Inflammatory macrophage treated with lipopolysaccharide for 4 hours (primary cell): ENCODE measurements around the gene KRT37.
"Not testable (repeated sequence)": the region's sequence is repeated elsewhere in the genome, so short reads cannot be mapped to it uniquely, and the experiment has no call there.

Experiments used
- DNase-seq: peaks from one replicate; pipeline ENCODE4 v3.0.0-alpha.2; 2020

Gene KRT37

DNA sequence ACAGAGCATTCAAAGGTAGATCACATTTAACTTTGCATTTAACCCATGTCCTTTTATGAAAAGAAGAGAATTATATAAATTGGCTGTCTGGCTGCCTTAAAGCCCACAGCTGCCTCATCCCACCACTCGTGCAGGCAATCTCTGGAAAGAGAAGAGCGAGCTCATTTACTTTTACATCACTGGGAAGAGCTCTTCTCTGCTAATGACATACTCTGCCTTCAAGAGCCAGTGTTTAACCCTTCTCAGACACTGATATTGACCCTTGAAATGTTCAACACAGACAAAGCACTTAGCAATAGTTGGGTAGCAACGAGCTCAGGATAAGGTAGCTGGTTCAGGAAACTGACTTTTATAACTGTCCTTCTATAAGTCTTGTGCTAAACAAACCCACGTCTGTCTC, 9.6 kb upstream of the KRT37 start:
- no peak for DNase-seq

DNA sequence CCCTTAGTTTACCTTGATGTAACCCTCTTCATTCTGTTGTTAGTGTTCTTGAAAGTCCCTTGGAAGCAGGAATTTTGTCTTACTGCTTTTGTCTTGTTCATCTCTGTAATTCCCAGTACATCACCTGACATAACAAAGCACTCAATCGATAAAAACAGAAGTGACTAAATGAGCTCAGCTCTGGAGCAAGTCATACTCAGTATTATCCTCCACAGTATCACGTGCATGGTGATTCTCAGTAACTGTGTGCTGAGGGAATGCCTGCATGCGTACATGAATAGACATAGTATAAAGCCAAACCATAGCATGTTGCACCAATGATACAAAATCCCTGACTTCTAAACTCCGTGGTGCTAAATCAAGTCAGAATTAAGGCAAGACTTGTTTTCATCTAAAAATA, 9.2 kb upstream of the KRT37 start:
- DNase-seq, result no peak

DNA sequence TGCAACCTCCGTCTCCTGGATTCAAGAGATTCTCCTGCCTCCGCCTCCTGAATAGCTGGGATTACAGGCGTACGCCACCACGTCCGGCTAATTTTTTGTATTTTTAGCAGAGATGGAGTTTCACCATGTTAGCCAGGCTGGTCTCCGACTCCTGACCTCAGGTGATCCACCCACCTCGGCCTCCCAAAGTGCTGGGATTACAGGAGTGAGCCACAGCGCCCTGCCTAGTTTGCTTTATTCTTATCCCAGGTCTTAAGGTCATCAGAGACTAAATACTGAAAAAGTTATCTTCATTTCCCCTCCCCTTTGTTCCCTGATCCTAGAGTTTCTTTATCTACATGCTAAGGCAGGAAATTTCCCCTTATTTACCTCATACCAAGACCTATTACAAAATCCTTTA, 6.0 kb upstream of the KRT37 start:
- DNase-seq, result not testable (repeated sequence)

DNA sequence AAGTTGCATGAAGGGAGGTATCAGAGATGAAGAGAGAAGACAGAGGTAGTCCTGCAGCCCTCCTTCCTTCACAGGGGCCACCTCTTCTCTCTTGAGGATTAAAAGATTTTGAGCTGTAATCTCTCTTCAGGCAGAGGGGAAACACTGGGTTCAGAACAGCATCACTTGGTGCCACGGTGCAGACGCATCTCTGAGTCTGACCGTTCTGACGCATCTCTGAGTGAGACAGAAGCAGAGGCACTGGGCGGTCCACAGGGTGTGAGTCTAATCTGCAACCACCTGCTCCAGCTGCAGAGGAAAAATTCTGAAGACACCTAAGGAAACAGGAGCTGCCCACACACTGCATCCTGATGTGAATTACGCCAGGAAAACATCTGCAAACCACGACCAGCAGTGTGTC, 5.3 kb upstream of the KRT37 start:
- DNase-seq, result no peak

DNA sequence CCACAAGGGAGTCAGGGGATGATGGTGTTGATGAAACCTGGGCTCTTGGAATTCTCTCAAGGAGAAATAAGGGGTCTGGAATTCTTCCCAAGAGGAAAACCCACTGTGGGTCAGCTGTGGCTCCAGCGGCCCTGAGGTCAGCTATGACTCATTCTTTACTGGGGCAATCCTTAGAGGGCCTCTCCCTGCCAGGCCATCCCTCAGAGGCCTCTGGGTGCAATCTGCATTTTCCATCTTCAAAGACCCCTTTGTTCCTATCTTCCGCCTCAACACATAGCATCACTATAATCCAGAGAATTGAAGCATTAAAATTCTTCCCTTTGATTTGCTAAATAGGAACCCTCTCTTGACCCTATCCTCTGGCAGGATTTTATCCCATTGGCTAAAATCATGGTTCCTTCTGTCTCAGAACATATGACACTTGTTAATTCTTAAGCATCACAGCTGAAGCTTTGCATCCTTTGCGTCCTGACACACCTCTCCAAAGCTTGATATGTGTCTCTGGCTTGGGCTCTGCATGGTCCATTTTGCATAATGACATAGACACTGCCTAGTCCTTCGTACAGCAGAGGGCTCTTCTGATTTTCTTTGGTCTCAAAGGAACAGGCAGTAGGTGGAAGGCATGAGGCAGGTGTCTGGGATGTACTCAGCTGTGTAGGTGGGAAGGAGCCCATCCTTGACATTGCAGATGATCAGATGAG, 4.4 kb upstream of the KRT37 start:
- DNase-seq, result no peak

DNA sequence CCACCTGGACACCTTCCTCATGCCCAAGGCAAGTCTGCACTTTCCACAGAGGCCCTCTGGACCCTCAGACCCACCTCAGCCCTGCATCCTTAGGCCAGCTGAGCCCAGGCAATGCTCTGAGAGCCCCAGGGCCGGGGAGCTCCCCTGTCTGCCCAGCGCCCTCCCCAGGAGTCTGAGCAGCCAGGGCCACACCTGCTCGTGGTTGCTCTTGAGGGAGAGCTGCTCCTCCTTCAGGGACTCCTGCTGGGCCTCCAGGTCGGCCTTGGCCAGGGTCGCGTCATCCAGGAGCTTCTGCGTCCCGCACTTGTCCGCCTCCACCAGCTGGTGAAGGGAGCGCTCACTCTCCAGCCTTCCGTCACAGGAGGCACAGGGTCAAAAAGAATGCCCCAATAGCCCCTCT, 1.8 kb downstream of the KRT37 start:
- DNase-seq, result not testable (repeated sequence)

DNA sequence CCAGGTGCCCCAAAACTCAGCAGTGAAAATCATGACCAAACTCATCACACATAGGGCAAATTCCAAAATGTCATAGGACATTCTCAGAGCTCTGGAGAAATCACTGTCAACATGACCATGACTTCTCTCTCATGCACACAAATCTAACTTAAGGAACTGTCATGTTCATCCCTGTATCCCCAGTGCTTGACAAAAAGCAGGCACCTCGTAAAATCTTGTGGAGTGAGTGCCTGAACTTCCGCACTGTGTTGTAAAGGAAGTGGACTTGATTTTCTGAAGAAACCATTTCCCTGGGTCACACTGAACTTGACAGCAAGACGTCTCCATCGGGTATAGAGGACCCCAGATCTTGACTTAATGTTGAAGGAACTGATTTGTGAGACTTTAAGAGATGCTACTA, 2.8 kb downstream of the KRT37 start:
- DNase-seq, result no peak

DNA sequence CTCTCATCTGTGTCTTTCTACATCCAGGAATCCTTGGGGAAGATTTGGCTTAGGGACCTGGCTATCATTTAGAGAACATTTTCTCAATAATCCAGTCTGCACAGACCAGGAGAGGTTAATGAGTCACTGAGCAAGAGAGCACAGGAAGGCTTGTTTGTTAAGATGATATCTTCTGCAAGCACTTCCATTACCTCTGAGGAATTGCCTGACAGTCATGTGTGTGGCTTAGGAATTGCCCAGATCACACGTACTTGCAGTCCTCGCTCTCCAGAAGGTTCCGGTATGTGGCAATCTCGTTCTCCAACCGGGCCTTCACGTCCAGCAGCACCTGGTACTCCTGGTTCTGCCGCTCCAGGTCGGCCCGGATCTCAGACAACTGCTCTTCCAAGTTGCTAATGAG, 3.3 kb downstream of the KRT37 start:
- no peak for DNase-seq

DNA sequence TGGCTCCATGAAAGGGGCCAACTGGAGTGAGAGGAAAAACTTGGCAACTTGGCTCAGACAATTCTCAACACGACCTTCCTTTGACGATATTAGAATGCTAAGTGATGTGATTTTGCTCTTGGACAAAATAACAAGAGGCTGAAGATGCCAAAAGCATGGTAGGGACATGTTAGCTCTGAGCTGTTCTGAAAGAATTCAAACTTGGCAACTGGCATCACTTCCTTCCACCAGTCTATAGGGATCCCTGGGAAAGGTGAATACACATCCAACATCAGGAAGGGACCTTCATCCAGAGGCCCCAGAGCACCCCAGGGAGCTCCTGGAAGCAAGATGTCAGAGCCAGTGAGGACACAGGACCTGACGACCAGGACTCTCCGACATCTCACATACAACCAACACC, 4.3 kb downstream of the KRT37 start:
- DNase-seq, result no peak

DNA sequence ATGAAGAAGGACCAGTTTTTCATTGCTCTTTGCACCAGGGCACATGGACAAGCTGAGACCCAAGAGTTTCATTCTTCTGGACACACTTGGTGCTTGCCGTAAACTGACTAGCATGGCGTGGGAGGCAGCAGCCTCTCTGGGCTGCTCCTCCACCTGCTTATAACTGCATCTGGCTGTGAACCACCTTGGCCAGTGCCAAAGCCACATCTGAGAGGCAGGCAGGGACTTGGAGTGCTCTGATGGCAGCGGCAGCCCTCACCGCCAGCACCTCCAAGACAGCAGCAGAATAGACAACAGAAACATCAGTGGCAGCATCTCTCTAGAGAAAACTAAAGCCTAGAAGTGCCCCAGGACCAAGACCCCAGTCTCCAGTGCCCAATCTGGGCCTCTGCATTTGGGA, 4.7 kb downstream of the KRT37 start:
- no peak for DNase-seq

DNA sequence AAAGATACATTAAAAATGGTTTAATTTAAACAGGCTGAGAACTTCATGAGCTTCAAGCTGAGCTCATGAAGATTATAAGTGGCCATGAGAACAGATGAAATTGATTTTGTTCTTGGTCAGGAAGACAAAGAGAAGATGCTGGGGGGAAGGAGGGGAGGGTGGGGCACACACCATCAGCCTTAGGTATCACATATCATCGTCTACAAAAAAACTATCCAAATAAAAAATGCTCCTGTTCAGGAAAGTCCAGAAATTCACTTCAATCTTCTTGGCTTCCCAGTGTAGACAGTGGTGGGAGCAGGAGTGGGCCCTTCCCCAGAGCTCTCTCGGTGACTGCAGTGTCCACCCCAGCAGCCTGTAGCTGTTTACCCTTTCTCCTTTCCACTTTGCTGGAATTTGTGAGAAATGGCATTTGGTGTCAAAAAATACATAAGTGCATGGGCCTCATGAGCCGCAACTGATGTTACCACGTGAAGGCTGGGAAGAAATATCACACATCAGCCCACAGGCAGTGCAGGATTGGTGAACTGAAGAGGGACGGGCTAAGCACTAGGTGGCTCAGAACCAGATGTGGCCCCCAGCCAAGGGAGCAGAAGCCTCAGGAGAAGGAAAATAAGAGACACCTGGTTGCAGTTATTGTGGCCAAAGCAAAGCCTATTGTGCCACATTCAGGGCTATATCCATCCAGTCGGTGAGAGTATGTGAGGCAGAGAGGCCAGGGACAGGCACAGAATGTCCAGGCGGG, 6.1 kb downstream of the KRT37 start:
- no peak for DNase-seq

DNA sequence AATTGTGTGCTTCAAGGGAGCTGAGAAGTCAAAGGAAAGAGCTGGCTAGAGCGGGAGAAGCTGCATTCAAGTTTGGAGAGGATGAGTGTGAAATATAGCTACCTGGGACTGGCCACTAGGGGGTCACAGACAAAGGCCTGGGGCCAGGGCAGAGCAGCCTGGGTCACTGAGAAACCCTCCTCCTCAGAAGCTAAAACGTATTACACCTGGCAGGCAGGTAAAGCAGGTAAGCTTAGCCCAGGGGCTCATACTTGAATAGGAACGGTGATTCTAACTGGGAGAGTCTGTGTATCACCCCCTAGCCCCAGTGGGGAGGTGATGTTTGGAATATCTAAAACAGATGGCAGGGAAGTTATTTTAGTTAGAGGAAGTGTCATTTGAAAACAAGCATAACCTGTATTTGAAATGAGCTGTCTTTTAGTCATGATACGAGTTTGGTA, 6.8 kb downstream of the KRT37 start:
- DNase-seq, result no peak

DNA sequence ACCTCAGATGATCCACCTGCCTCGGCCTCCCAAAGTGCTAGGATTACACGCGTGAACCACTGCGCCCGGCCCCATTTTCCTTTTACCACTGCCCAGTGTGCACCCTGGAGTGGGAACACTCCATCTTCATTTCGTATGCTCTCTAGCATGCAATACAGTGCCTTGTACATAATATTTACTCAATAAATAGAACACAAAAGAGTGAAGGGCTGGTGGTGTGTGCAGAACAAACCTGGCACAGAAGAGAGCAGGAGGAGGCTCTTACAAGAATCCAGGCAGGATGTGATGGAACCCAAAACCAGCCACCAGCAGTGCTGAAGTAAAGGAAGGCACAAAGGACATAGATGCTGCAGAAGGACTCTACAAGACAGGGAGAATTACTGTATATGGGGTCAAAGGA, 7.3 kb downstream of the KRT37 start:
- no peak for DNase-seq

DNA sequence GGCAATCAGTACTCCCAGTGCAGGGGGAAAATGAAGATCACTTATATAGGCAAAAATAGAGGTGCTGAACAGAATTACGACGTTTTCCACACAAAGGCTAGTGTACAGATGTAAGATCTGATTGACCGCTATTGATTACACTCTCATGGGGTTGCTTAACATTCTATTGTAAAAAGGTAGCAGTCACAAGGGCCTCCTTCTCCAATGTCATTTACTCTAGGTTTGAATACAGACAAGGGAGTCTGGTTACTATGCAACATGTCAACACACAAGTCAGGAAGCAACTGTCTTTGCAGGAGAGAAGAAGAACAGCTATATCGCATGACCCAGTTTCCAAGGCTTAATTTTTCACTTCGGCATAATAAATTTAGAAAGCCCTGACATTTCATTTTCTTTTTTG, 7.9 kb downstream of the KRT37 start:
- no peak for DNase-seq

DNA sequence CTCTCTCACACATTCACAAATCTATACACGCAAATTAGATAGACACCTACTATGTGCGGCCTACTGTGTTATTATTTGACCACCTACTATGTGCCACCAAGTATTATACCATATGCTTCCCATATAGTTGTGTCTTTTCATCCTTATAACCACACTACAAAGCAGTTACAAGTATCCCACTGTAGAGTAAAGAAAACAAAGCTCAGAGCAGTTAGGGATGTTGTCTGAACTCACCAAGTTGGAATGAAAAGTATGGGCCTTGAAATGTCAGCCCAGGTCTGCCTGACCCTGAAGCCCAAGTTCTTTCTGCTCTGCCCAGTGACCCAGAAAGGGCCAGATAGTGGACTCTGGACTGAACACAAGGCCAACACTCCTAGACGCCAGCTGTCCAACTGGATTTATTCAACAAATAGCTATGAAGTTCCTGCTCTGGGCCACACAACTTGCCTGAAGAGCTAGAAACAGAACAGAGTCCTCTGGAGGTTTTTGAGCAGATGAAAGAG, 8.5 kb downstream of the KRT37 start:
- no peak for DNase-seq

DNA sequence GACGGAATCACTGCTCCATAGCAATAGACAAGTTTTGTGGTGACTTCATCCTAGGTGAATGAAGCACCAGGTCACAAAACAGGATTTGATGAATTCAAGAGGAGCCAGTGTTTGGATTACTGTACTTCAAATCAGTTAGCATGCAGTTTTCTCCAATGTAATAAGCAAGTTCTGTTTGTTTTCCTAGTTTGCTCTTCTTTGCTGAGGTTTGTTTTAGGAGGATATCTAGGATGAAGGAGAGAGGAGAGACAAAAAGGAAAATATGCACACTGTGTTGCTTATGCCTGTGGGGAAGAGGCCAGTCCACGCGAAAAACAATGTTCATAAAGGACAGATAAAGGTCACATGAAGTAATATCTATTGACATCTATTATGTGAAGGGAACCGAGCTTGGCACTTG, 9.0 kb downstream of the KRT37 start:
- DNase-seq, result no peak

DNA sequence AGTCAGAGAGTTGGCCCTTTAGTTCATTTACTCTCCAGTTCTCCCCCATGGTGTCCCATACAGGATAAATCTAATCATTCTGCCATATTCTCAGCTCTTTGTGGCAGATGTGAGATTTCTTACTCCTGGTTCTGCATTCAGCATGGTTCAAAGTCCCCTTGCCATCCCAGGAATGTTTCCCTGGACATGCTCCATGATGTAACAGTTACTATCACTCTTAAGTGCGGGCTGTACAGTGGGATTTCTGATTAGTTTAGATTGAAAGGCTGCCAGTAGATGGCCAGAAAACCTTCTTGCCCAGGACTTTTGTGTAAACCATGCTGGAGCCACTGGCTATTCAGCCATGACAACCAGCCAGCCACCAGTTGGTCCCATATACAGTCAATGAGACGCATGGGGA, 10.4 kb downstream of the KRT37 start:
- no peak for DNase-seq

DNA sequence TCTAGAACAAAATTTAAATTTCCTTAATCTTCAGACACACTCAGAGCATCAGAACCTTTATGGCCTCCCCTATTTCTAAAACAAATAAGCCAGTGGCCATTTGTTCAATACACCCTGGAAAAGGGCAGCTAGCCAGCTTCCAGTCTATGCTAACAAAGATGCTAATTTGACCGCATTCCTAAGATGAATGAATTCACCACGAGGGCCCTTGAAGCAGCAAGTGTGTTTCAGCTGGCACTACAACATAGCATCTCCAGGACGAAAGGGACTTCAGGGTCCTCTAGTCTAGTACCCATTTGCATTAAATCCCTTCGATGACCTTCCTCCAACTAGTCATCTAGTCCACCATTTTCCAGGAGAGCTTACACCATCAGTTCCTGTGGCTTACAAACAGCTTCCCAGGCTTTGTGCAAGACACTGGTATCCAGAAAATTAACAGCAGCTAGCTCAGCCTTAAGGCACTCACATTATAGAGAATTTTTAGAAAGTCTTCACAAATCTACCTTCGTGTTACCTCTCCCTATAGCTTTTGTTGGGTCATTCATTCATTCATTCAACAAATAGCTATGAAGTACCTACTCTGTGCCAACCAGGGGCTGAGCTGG, 10.9 kb downstream of the KRT37 start:
- DNase-seq, result no peak

DNA sequence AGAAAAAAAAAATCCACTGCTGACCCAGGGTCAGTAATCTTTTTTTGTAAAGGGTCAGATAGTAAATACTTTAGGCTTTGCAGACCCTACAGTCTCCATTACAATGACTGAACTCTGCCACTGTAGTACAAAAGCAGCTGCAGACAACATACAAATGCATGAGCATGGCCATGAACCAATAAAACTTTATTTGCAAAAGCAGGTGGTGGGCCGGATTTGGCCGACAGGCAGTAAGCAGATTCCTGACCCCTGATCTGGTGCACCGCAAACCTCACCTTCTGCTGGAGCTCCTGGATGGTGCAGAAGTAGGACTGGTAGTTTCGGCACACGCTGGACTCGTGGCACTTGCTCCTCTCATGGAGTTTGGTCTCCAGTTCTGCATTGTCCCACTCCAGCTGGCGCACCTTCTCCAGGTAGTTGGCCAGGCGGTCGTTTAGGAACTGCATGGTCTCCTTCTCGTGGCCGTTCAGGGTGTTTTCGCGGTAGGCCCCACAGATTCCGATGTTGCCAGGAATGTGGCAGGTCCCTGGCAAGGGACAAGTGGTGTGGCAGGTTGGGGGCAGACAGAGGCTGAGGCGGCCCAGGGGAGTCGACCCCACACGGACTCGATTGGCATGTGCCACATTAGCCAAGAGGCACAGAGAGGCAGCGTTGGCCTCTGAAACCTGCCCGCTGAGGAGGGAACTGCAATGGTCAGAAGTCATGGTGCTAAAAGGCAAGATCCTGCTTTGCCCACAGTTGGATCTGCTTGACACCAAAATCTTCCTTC, 13.1 kb downstream of the KRT37 start:
- DNase-seq, result no peak

DNA sequence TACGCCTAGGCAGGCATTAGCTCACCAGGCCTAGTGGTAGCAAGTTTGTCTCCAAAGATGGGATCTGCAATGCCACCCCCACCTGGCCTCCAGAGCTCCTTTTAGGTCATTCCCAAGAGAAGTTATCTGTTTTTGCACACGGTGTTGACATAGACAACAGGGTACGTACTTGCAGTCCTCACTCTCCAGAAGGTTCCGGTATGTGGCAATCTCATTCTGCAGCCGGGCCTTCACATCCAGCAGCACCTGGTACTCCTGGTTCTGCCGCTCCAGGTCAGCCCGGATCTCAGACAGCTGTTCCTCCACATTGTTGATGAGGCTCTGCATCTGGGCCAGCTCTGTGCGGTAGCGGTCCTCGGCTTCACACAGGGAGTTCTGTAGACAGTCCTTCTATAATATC, 17.2 kb downstream of the KRT37 start:
- no peak for DNase-seq

DNA sequence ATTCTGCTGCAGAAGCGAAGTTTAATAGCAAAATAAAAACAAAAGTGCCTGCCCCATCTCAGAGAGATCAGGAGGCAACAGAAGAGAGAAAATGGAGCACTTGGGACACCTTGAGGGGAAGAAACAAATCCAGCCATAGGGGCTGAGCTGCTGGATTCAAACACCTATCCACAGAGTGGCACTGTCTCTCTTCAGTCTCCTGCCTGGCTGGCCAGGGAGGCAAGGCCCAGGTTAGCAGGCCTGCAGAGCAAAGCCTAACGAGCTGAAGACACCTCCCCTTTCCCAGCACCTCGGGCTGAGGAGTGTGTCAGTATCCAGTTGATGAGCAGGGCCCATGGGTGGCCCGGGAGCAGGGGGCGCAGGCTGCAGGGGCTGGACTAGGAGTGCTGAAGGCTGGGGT, 18.2 kb downstream of the KRT37 start:
- no peak for DNase-seq

DNA sequence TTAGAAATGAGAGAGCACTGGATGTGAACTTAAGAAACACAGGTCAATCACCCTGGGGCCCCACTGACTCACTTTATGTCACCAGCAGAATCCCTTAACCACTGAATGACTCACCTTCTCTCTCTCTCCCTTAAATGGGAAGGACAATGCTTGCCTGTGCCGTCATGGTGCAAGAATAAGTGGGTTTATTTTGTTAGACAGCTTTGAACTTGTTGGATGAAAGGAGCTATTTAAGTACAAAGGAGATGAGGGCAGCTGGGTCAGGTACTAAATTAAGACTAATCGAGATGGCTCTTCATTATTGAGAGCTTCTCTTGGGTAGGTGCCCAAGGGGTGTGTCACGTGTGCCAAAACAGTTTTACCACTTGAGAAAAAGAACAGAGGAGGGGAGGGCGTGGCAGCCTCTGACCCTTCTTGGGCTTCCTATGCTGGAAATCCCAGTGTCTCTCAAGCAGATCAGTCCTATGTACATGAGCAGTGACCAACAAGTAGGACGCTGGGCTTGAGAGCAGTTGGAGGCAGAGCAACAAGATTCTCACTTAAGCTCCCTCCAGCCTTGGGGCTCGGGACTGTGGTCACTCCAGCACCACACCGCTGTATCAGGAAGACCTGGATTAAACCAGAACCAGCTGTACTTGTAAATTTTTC, 20.2 kb downstream of the KRT37 start:
- DNase-seq, result peak; percentile 63
